ENCODE measurements around the gene RPEL1.

Gene RPEL1

DNA sequence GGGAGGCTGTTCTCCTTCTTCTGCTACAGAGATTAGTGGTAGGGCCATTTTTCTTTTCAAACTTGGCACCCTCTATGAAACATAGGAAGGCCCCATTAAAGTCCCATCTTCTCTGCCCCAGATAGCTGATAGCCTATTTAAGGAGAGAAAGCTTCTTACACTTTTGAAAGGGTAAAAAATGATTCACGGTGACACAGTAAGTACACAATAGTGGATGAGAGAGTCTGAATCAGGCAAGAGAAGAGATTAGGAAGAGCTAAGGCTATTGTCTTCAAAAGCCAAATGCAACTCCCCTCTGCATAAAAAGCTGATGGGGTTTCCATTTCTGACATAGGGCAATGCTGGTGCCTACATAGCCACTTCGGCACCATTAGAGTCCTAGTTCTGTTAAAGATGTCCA lies 34.8 kb downstream of the RPEL1 start:
- DNase-seq, result no peak

DNA sequence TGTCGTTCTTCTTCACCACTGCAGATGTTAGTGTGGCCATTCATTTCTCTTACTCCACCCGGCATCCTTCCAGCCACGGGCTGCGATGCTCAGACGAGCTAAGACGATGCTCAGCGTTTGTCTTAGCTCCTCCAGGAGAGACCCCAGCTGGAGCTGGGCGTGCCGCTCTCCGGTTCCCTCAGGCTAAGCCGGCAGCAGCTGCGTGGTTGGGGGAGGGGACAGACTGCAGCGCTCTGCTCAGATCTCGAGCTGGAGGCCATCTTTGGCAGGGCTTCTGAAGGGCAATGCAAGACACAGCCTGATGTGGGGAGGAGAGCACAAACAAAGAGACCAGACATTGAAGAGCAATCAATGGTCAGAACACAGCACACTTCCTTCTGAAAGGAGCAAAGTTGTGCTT lies 36.1 kb downstream of the RPEL1 start:
- no peak for DNase-seq

DNA sequence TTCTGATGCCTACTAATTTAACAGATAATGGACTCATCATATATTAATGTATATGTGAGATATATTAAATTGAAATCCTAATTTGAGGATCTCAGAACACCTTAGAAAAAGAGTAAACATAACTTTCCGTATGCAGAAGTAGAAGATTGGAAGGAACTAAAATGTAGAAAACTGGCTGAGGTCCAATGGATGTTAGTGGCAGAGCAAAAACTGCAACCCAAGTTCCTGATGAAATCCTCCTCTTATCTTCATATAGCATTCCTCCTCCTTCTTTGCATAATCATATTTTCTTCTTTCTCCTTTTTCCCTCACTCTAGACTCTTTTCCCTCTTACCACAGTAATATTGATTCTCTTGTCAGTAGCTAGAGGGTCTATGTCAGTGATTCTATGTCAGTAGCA lies 37.3 kb downstream of the RPEL1 start:
- no peak for DNase-seq

DNA sequence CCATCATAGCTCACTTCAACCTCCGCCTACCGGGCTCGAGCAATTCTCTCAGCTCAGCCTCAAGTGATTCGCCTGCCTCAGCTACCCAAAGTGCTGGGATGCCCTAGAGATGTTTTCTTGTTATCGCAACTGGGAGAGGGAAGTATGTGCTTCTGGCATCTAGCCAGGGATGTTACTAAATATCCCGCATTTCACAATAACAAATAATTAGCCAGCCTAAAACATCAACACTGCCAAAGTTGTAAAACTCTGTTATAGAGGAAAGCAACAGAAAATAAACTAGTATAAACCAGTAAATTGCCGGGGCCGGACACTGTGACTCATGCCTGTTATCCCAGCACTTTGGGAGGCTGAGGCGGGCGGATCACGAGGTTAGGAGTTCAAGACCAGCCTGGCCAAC lies 38.5 kb downstream of the RPEL1 start:
- DNase-seq, result no peak

DNA sequence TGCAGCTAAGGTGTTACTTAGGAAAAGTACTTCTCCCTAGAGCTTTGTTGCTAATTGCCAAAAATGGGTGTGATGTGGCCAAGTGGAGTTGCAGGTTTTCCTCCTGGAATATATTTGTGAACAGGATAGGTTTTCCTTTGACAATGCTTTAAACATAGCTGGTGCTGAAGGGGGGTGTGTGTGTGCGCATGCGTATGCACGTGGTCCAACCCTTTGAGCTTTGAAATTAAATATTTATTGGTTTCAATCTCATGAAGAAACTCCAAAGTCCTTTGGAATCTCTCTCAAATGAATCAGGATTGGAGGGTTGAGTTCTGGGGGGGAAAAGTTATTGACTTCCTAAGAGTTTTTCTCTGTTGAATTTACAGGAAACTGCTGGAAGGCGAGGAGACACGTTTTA lies 42.3 kb downstream of the RPEL1 start:
- no peak for DNase-seq

DNA sequence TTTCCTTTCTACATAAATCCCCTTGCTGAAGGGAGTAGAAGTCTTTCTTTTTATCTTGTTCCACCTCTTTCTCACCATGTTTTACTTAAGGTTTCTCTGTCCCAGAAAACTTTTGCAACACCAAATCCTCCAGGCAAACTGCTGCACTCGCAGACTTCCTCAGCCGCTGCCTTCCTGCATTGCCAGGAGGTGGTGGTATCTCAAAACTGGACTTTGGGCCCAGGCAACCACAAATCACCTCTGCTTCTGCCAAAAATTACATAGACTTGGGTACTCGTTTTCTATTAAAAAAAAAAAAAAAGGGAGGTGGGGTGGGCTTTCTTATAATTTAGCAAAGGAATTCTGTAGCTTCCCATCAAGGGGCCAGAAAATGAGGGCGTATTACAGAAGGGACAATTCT lies 45.9 kb downstream of the RPEL1 start:
- no peak for DNase-seq

DNA sequence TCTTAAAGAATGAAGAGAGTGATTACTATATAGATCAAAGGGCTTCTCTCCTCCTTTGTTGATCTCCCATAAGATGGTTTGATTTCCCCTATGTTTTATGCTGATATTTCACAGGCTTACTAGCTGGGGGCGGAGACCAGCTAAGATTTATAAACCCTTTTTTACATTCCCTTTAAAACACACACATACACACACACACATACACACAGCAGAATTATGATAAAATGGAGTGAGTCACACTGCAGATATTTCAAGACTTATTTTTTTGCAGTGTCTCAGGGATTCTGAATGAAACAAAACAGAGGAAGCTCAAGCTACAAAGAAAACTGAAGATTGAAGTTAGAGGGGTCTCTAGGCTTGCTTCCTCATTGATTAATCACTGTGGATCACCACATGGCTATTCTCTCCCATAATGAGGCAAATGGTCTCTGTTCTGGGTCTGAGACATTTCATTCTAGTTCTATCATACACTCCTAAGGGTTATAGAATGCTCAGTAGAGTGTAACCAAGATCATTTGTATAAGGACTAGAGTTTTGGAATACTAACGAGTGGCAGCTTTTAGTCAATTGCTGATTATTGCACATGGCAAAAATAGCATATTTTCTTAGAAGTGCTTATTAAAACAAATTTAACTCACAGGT lies 49.8 kb downstream of the RPEL1 start:
- no peak for DNase-seq
